Endometrium (tissue), 2 donors: Measurements from ENCODE around the gene CBX2.
"Not testable (repeated sequence)": the region's sequence is repeated elsewhere in the genome, so short reads cannot be mapped to it uniquely, and the experiment has no call there.

Source experiments
- FAIRE-seq: peaks from 2 replicates; lab custom pipeline; 2012; peaks lifted over from hg19 to GRCh38; lab: Jason Lieb, UNC
- donor health status: control.
- donor health status: control.

CBX2 gene

GRCh38 chr17:79771276-79771675 is 6.7 kb upstream of the CBX2 start:
- FAIRE-seq, result no peak

GRCh38 chr17:79772726-79773125 is 5.2 kb upstream of the CBX2 start:
- not testable (repeated sequence) for FAIRE-seq

- no peak for FAIRE-seq
Measured at GRCh38 chr17:79774561-79774975, 3.4 kb upstream of the CBX2 start.

GRCh38 chr17:79775632-79776031 is 2.3 kb upstream of the CBX2 start:
- FAIRE-seq, result no peak

- FAIRE-seq, result no peak
Measured at GRCh38 chr17:79776376-79777119, 1.4 kb upstream of the CBX2 start.

GRCh38 chr17:79777120-79777893 is 641 bp upstream of the CBX2 start:
- FAIRE-seq, result no peak

GRCh38 chr17:79778504-79779083 is 646 bp downstream of the CBX2 start:
- FAIRE-seq, result no peak

GRCh38 chr17:79779084-79779529 is 1.2 kb downstream of the CBX2 start:
- FAIRE-seq, result no peak

GRCh38 chr17:79779661-79780365 is 1.9 kb downstream of the CBX2 start:
- FAIRE-seq, result no peak

- FAIRE-seq, result no peak
Measured at GRCh38 chr17:79781012-79781650, 3.2 kb downstream of the CBX2 start.

- FAIRE-seq, result no peak
Measured at GRCh38 chr17:79781736-79782575, 4.0 kb downstream of the CBX2 start.

- FAIRE-seq, result no peak
Measured at GRCh38 chr17:79783891-79784290, 5.9 kb downstream of the CBX2 start.

- no peak for FAIRE-seq
Measured at GRCh38 chr17:79784353-79785016, 6.5 kb downstream of the CBX2 start.

GRCh38 chr17:79785017-79785899 is 7.3 kb downstream of the CBX2 start:
- FAIRE-seq, result no peak

- FAIRE-seq, result no peak
Measured at GRCh38 chr17:79785900-79786810, 8.2 kb downstream of the CBX2 start.

GRCh38 chr17:79786930-79787643 is 9.1 kb downstream of the CBX2 start:
- FAIRE-seq, result no peak

GRCh38 chr17:79788455-79788854 is 10.5 kb downstream of the CBX2 start:
- no peak for FAIRE-seq
